K562 (cell line): ENCODE results near the gene NECAB2. TPM values are rescaled to one million over a fixed set of nuclear protein-coding genes. Genes with fewer than 3 reads are reported as not detected.

Source experiments
- ATF3 ChIP-seq, 2 experiments: fragments of 450-650 bp in 1 of 2; sonication (generic) in 1 of 2; formaldehyde crosslinking in 1 of 2; IDR thresholded peaks in 1 of 2; conservative IDR thresholded peaks in 1 of 2; 2 replicates each; pipeline versions ENCODE4 v1.6.1 to v1.8.1; 2016 to 2023; ENCODE audit warnings: mild to moderate bottlenecking in 2 of 2, moderate library complexity in 2 of 2, inconsistent platforms in 1 of 2, missing genetic modification reagents in 1 of 2
- BHLHE40 ChIP-seq: IDR thresholded peaks from 2 replicates; pipeline ENCODE4 v1.6.1; 2011; ENCODE audit warnings: low read length, improper control_type of control experiment
- CC2D1A ChIP-seq: fragments of 450-650 bp; IDR thresholded peaks from 2 replicates; pipeline ENCODE4 v1.6.1; 2017; ENCODE audit warnings: mild to moderate bottlenecking
- CTCFL ChIP-seq: IDR thresholded peaks from 2 replicates; pipeline ENCODE4 v1.6.1; 2011; ENCODE audit warnings: borderline replicate concordance, low read depth, mild to moderate bottlenecking, moderate library complexity, low read length; ENCODE audit not compliant: insufficient read depth, poor library complexity, severe bottlenecking
- DNMT1 ChIP-seq: fragments of 450-650 bp; IDR thresholded peaks from 2 replicates; pipeline ENCODE4 v1.6.1; 2016; ENCODE audit warnings: antibody characterized with exemption, mild to moderate bottlenecking
- KAT7 ChIP-seq: sonication (generic); formaldehyde crosslinking; IDR thresholded peaks from 2 replicates; pipeline ENCODE4 v1.8.0; 2022; ENCODE audit warnings: missing genetic modification reagents, mild to moderate bottlenecking, borderline replicate concordance
- NONO ChIP-seq, 2 experiments: fragments of 200-400 bp in 1 of 2; fragments of 450-650 bp in 1 of 2; formaldehyde crosslinking in 1 of 2; IDR thresholded peaks; 2 replicates each; pipeline ENCODE4 v1.6.1; 2017; ENCODE audit warnings: low read depth in 2 of 2, mild to moderate bottlenecking in 2 of 2, moderate library complexity in 2 of 2, low read length in 1 of 2
- RBBP5 ChIP-seq: fragments of 200-600 bp; sonication (generic); IDR thresholded peaks from 2 replicates; pipeline ENCODE4 v1.6.1; 2012; ENCODE audit warnings: borderline replicate concordance, mild to moderate bottlenecking, low read length, control low read depth, inconsistent platforms; ENCODE audit not compliant: insufficient read depth, poor library complexity, severe bottlenecking
- SRSF7 ChIP-seq: fragments of 200-400 bp; formaldehyde crosslinking; optimal IDR thresholded peaks from 2 replicates; pipeline ENCODE3; 2017; ENCODE audit warnings: mild to moderate bottlenecking, low read depth, low read length
- TFE3 ChIP-seq: fragments of 450-650 bp; formaldehyde crosslinking; IDR thresholded peaks from 2 replicates; pipeline ENCODE4 v1.4.0; 2020; ENCODE audit warnings: mild to moderate bottlenecking, mixed read lengths
- THRA ChIP-seq: fragments of 450-650 bp; IDR thresholded peaks from 2 replicates; pipeline ENCODE4 v1.6.1; 2017; ENCODE audit warnings: mild to moderate bottlenecking, moderate library complexity
- ZNF518B ChIP-seq: fragments of 250-450 bp; sonication (Bioruptor Pico); IDR thresholded peaks from 2 replicates; pipeline ENCODE4 v1.5.0; 2021; ENCODE audit warnings: mild to moderate bottlenecking, moderate library complexity
- ZNF785 ChIP-seq: fragments of 250-450 bp; sonication (Bioruptor Pico); IDR thresholded peaks from 2 replicates; pipeline ENCODE4 v1.4.0; 2020; ENCODE audit warnings: mild to moderate bottlenecking
- polyA plus RNA-seq, 8 experiments: library from polyadenylated mRNA; depleted of rRNA in 4 of 8; stranded (reverse) in 5 of 8; unstranded in 3 of 8; fragments of >200 nt; fragmentation: Nextera tagmentation in 2 of 8; fragmentation: Illumina TruSeq in 1 of 8; extraction: Ambion mirVana in 2 of 8; extraction: Trizol in 1 of 8; gene quantifications; 2 replicates each; pipeline versions ENCODE4 v1.2.1 to v1.2.3, GENCODE V29; 2011 to 2014; ENCODE audit warnings: inconsistent platforms in 1 of 8, missing spikeins in 1 of 8
- total RNA-seq, 7 experiments: library from RNA; depleted of rRNA in 6 of 7; stranded (reverse); fragments of >200 nt in 6 of 7; fragmentation: Illumina TruSeq in 2 of 7; extraction: Trizol in 2 of 7; gene quantifications; 2 replicates each; pipeline versions ENCODE4 v1.2.1 to v1.2.3, GENCODE V29; 2011 to 2021; ENCODE audit warnings: low replicate concordance in 1 of 7

NECAB2 gene
- total and polyA plus RNA-seq, 9 of the 15 experiments (the other 6 are each of a cell fraction or from before 2014, with no cell fraction given) = 0.03 to 0.28 TPM; not detected in 7

GRCh38 chr16:84042879-84043485, 74.9 kb downstream of the NECAB2 start (continued):
- TF ChIP-seq THRA (peak; percentile 74), CTCFL (no peak), ZNF785 (CRISPR knock-in tag) (no peak), NONO (IDR thresholded peaks at IDR 0.05; ENCODE audit: low read depth in 2 of 2, low read length in 1 of 2) (no peak), KAT7 (no peak), SRSF7 (no peak), BHLHE40 (peak; percentile 51), ATF3 (IDR thresholded peaks at IDR 0.05) (peak; percentile 53), ATF3 (CRISPR knock-in tag; conservative IDR thresholded peaks at IDR 0.05) (no peak), RBBP5 (no peak), TFE3 (CRISPR knock-in tag) (no peak), ZNF518B (CRISPR knock-in tag) (no peak), DNMT1 (no peak), CC2D1A (no peak)
